Cardiac fibroblast (primary cell): Measurements from ENCODE around the gene CSRNP3.

ENCODE experiments used
- DNase-seq, 2 donors: peaks; one replicate each; pipeline versions ENCODE4 v3.0.0 to v3.0.0-alpha.2; 2010; ENCODE audit warnings: low read depth in 2 of 2
- H3K4me3 ChIP-seq, 2 donors: replicated peaks in 1 of 2; 1 replicate in 1 of 2; 2 replicates in 1 of 2; pipeline ENCODE4 v1.5.1; 2011; ENCODE audit warnings: low read depth in 2 of 2, low read length in 2 of 2, mild to moderate bottlenecking in 2 of 2, moderate library complexity in 1 of 2
- TF ChIP-seq, protein P1 (sequence below): IDR thresholded peaks from one replicate; pipeline ENCODE4 v1.5.1; 2011; ENCODE audit warnings: low read depth, mild to moderate bottlenecking, low read length, inconsistent platforms

CSRNP3 gene

GRCh38 chr2:165558832-165559231 lies 89.3 kb downstream of the CSRNP3 start:
- no peak overlapping the region for H3K4me3 ChIP-seq
- TF ChIP-seq, protein P1, sequence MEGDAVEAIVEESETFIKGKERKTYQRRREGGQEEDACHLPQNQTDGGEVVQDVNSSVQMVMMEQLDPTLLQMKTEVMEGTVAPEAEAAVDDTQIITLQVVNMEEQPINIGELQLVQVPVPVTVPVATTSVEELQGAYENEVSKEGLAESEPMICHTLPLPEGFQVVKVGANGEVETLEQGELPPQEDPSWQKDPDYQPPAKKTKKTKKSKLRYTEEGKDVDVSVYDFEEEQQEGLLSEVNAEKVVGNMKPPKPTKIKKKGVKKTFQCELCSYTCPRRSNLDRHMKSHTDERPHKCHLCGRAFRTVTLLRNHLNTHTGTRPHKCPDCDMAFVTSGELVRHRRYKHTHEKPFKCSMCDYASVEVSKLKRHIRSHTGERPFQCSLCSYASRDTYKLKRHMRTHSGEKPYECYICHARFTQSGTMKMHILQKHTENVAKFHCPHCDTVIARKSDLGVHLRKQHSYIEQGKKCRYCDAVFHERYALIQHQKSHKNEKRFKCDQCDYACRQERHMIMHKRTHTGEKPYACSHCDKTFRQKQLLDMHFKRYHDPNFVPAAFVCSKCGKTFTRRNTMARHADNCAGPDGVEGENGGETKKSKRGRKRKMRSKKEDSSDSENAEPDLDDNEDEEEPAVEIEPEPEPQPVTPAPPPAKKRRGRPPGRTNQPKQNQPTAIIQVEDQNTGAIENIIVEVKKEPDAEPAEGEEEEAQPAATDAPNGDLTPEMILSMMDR = peak; percentile 15

DNA sequence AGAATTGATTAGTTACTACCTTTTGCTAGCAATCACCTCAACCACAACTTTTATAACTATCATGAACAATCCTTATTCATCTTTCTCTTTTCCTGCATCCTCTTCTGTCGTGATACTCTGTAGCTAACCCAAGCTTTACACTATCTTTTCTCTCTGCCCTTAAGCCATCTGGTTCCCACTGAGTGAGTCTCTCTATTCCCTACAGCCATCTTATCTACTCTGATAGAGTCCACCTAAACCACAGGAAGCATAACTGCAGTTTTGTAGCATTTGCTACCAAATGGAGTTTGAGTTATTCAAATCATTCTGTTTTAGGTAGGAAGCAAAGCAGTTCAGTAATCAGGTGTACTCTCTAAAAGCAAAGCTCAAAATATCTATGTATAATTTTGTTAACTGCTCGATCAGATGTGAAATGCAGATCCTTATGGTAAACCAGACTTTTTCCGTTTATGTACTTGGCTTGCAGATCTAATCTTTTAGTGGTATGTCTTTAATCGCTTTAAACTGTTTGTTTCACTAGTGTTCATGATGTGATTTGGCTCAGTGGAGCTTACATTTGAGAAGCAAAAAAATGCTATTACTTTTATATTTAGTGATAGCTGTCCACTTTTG lies 91.0 kb downstream of the CSRNP3 start:
- no peak for DNase-seq
- no peak overlapping the region for H3K4me3 ChIP-seq
- TF ChIP-seq, protein P1 = no peak

More at GRCh38 chr2:165558832-165559231, 89.3 kb downstream of the CSRNP3 start:
- peak in 1 of 2 donors; percentile 16 for DNase-seq

DNA sequence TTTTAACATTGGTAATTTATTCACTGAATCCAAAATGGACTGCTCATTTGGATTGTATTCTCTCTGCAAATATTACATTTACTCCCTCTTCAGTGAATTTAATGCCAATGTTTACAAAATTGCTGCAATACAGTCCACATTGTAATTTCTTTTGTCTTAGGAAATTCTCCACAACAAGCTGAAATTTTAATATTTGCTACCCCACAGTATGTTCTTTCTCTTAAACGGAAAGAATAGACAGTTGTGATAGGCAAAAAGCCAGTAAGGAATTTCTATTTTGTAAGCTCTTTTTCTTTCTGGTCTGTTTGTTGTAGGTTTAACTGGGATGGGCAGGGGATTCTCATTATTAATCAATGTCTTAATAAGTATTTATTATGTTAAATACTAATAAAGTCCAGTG lies 92.0 kb downstream of the CSRNP3 start:
- no peak overlapping the region for H3K4me3 ChIP-seq
- no peak for DNase-seq
- TF ChIP-seq, protein P1 = no peak

DNA sequence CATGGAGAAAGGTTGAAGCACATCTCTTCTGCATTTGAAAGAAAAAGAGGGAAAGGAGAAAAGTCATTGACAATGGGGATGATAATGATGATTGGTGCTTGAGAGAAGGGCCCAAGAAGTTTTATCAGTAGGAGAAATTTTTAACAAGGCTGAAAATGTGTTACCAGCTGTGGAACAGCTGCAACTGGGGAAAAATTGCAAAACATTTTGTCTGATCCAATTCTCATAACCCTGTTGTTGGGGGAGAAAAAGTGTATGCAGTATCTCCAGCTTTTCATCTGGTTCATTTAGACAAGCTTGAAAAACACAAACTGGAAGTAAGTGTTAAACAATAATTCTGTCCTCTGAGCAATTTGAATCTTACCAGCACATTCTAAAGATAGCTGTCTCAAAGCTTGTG lies 92.7 kb downstream of the CSRNP3 start:
- peak in 1 of 2 donors; percentile 3 for DNase-seq
- H3K4me3 ChIP-seq = no peak overlapping the region
- TF ChIP-seq, protein P1 = no peak

GRCh38 chr2:165563468-165564225 lies 94.1 kb downstream of the CSRNP3 start:
- no peak for DNase-seq
- TF ChIP-seq, protein P1 = peak; percentile 6
- H3K4me3 ChIP-seq = no peak overlapping the region

DNA sequence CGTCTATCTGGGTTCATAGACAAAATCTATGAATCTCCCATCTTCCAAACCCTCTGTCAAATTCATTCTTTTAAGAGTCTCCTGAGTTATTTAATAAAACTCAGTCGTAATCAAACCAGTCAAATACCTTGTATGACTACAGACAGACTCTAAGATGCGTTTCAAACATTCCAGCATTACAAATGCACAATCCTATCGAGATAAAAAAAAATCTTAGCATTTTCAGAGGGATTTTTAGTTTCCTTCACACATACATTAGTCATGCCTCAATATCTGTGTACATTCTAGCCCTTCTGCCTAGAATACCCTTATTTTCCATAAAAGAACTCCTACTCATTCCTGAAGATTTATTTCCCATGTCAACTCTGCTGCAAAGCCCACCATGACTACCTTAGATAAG lies 96.5 kb downstream of the CSRNP3 start:
- DNase-seq = no peak
- no peak overlapping the region for H3K4me3 ChIP-seq

More for the DNA sequence above, 96.5 kb downstream of the CSRNP3 start:
- TF ChIP-seq, protein P1 = no peak
